ENCODE measurements around the gene EPHB2. TPM values are rescaled to one million over a fixed set of nuclear protein-coding genes. Genes with fewer than 3 reads are reported as not detected.

EPHB2 gene
- total RNA-seq, 6 experiments from 2014 or later, result 13.1 to 36.4 (median 30.9) TPM

DNA sequence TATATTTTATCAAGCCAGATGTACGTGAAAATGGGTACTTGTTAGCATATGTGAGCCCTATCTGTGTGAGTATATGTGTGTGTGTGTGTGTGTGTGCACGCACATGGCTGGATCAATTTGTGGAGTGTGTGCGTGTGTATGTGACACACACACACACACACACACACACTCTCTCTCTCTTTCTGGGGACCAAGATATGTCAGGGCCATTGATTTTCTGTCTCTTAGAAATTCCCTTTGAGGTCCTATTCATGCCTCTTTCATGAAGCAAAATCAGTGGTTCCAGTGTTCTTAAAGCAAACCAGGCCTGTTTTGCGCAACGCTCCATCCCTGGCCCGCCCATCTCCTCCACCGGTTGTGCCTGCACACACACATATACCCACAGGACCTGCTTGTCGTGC lies 90.0 kb downstream of the EPHB2 start:
- no peaks in the 10 kb centered on the region for H3K36me3 Mint-ChIP-seq (ENCODE audit: low read depth)
- DNase-seq, result no peak
- no peak overlapping the region for H3K27ac Mint-ChIP-seq
- TF ChIP-seq CTCF (IDR thresholded peaks at IDR 0.05), result no peak
- peaks cover 8% of the 10 kb centered on the region for H3K27me3 Mint-ChIP-seq (ENCODE audit: insufficient read depth)
- H3K4me1 Mint-ChIP-seq (ENCODE audit: low read depth), result peaks cover 12% of the 10 kb centered on the region; the same call in 1 of the 2 replicates
- H3K4me3 Mint-ChIP-seq, result no peak overlapping the region
- no peaks in the 10 kb centered on the region for H3K9me3 Mint-ChIP-seq

GRCh38 chr1:22801347-22801746 lies 90.7 kb downstream of the EPHB2 start:
- Mint-ChIP-seq H3K4me1 (ENCODE audit: low read depth) (peaks cover 12% of the 10 kb centered on the region; the same call in 1 of the 2 replicates), H3K4me3 (no peak overlapping the region), H3K9me3 (no peaks in the 10 kb centered on the region), H3K27ac (no peak overlapping the region), H3K27me3 (ENCODE audit: insufficient read depth) (peaks cover 8% of the 10 kb centered on the region), H3K36me3 (ENCODE audit: low read depth) (no peaks in the 10 kb centered on the region)
- TF ChIP-seq CTCF (IDR thresholded peaks at IDR 0.05), result no peak
- no peak for DNase-seq

GRCh38 chr1:22801761-22802160 lies 91.1 kb downstream of the EPHB2 start:
- peaks cover 8% of the 10 kb centered on the region; the same call in 1 of the 2 replicates for H3K4me1 Mint-ChIP-seq (ENCODE audit: low read depth)
- DNase-seq, result no peak
- TF ChIP-seq CTCF (IDR thresholded peaks at IDR 0.05), result no peak
- H3K36me3 Mint-ChIP-seq (ENCODE audit: low read depth), result no peaks in the 10 kb centered on the region
- H3K27ac Mint-ChIP-seq, result no peak overlapping the region
- peaks cover 8% of the 10 kb centered on the region for H3K27me3 Mint-ChIP-seq (ENCODE audit: insufficient read depth)
- H3K4me3 Mint-ChIP-seq, result no peak overlapping the region
- no peaks in the 10 kb centered on the region for H3K9me3 Mint-ChIP-seq

DNA sequence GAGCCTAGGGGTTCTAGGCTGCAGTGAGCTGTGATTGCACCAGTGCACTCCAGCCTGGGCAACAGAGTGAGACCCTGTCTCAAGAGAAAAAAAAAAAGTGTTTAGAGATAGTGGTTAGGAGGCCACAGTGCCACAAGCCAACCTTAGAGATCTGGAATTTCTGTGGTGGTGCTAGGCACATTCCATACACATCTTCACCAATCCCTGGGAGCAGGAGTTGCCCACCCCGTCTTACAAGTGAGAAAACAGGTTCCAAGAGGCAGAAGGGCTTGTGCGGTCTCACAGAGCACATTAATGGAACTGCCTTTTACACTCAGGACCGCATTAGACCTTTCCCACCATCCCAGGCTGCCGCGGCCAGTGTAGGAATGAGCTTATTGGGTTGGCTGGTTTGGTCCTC lies 93.2 kb downstream of the EPHB2 start:
- Mint-ChIP-seq H3K36me3 (ENCODE audit: low read depth) (no peaks in the 10 kb centered on the region), H3K27ac (no peak overlapping the region), H3K4me3 (no peak overlapping the region), H3K27me3 (ENCODE audit: insufficient read depth) (peaks cover 5% of the 10 kb centered on the region), H3K4me1 (ENCODE audit: low read depth) (peaks cover 17% of the 10 kb centered on the region), H3K9me3 (no peaks in the 10 kb centered on the region)
- TF ChIP-seq CTCF (IDR thresholded peaks at IDR 0.05), result no peak
- no peak for DNase-seq

GRCh38 chr1:22804406-22804805 lies 93.8 kb downstream of the EPHB2 start:
- no peak for TF ChIP-seq CTCF (IDR thresholded peaks at IDR 0.05)
- Mint-ChIP-seq H3K27me3 (ENCODE audit: insufficient read depth) (peaks cover 2% of the 10 kb centered on the region), H3K27ac (no peak overlapping the region), H3K36me3 (ENCODE audit: low read depth) (no peaks in the 10 kb centered on the region), H3K4me1 (ENCODE audit: low read depth) (peaks cover 23% of the 10 kb centered on the region), H3K4me3 (no peak overlapping the region), H3K9me3 (no peaks in the 10 kb centered on the region)
- DNase-seq, result no peak
